OCI-LY1 (cell line): ENCODE results near the gene SLX4IP.
A peak's percentile ranks its signal among the peaks of the same experiment; 100 is the strongest.

Source experiments
- H2AFZ ChIP-seq: fragments of 200-600 bp; sonication (generic), shearing (Covaris generic); 2 replicates; pipeline ENCODE4 v1.6.0; 2014; ENCODE audit warnings: antibody characterized with exemption, mild to moderate bottlenecking, low read length
- H3F3A ChIP-seq: fragments of 200-600 bp; sonication (generic), shearing (Covaris generic); 2 replicates; pipeline ENCODE4 v1.6.0; 2014; ENCODE audit warnings: mild to moderate bottlenecking, antibody characterized with exemption, low read length, moderate library complexity; ENCODE audit not compliant: insufficient read depth
- H3K27ac ChIP-seq: fragments of 200-600 bp; sonication (generic); 2 replicates; pipeline ENCODE4 v1.5.1; 2014; ENCODE audit warnings: low read length, mixed run types, mild to moderate bottlenecking, low read depth; ENCODE audit not compliant: poor library complexity, severe bottlenecking
- H3K27me3 ChIP-seq: fragments of 200-600 bp; sonication (generic); 2 replicates; pipeline ENCODE4 v1.6.0; 2014; ENCODE audit warnings: antibody characterized with exemption, mild to moderate bottlenecking, low read length, moderate library complexity; ENCODE audit not compliant: insufficient read depth
- H3K36me3 ChIP-seq: fragments of 200-600 bp; sonication (generic); 2 replicates; pipeline ENCODE4 v1.6.1; 2014; ENCODE audit warnings: mild to moderate bottlenecking, antibody characterized with exemption, low read length, moderate library complexity, mixed read lengths; ENCODE audit not compliant: insufficient read depth
- H3K4me1 ChIP-seq: fragments of 200-600 bp; sonication (generic); 2 replicates; pipeline ENCODE4 v1.5.1; 2014; ENCODE audit warnings: mild to moderate bottlenecking, low read length, moderate library complexity; ENCODE audit not compliant: insufficient read depth, severe bottlenecking
- H3K4me2 ChIP-seq: fragments of 200-600 bp; sonication (generic), shearing (Covaris generic); 2 replicates; pipeline ENCODE4 v1.6.1; 2014; ENCODE audit warnings: low read length
- H3K4me3 ChIP-seq: fragments of 200-600 bp; sonication (generic); 2 replicates; pipeline ENCODE4 v1.5.1; 2014; ENCODE audit warnings: low read length, low read depth, mild to moderate bottlenecking, mixed read lengths; ENCODE audit not compliant: poor library complexity, severe bottlenecking
- H3K79me2 ChIP-seq: fragments of 200-600 bp; shearing (Covaris generic); 2 replicates; pipeline ENCODE4 v1.6.1; 2016; ENCODE audit warnings: mixed run types, low read length, mixed read lengths; ENCODE audit not compliant: insufficient read depth
- H3K9ac ChIP-seq: fragments of 200-600 bp; sonication (generic), shearing (Covaris generic); 2 replicates; pipeline ENCODE4 v1.6.1; 2014; ENCODE audit warnings: mild to moderate bottlenecking, low read length, mixed read lengths
- H3K9me2 ChIP-seq: fragments of 200-600 bp; sonication (generic), shearing (Covaris generic); 2 replicates; pipeline ENCODE4 v1.6.1; 2014; ENCODE audit warnings: low read depth, mild to moderate bottlenecking, low read length, mixed read lengths
- H3K9me3 ChIP-seq: fragments of 200-600 bp; shearing (Covaris generic); 2 replicates; pipeline ENCODE4 v1.6.1; 2014; ENCODE audit warnings: low read length, mixed read lengths
- H4K20me1 ChIP-seq: fragments of 200-600 bp; sonication (generic), shearing (Covaris generic); 2 replicates; pipeline ENCODE4 v1.6.0; 2016; ENCODE audit warnings: mild to moderate bottlenecking, low read length; ENCODE audit not compliant: insufficient read depth
- EZH2 ChIP-seq: fragments of 200-600 bp; sonication (generic), shearing (Covaris generic); IDR thresholded peaks from 2 replicates; pipeline ENCODE4 v1.8.0; 2017; ENCODE audit warnings: borderline replicate concordance, mixed run types, mild to moderate bottlenecking, antibody characterized with exemption, low read length, moderate library complexity, mixed read lengths
- TF ChIP-seq, protein P1 (sequence below): fragments of 200-600 bp; sonication (generic), shearing (Covaris generic); IDR thresholded peaks from 2 replicates; pipeline ENCODE4 v1.5.1; 2017; ENCODE audit warnings: mild to moderate bottlenecking, antibody characterized with exemption, low read length, moderate library complexity, mixed read lengths

Gene SLX4IP

DNA sequence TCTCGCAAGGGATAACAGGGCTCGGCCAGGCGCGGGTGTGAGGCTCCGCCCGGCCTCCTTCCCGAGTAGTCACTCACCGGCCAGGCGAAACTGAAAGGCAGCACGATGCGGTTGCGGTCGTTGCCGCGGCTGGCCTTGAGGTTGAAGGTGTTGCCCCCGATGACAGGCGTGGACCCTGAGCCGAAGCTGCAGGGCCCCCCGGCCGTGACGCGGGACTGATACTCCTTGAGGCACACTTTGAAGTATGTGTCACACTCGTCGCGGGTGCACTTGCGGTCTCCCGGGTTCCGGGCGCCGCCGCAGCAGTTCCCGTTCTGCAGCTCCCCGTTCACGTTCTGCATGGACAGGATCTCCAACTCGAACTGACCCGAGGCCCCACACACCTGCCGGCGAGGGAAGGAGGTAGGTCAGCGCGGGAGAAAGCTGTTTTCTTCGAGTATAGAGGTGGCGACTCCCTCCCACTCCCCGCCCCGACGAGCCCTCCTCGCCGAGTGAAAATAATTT, 237.6 kb downstream of the SLX4IP start:
- Histone ChIP-seq H3K36me3 (no peaks in the 10 kb centered on the region), H2AFZ (no peak overlapping the region), H3K9me3 (no peaks in the 10 kb centered on the region), H3K79me2 (no peaks in the 10 kb centered on the region), H3F3A (no peaks in the 10 kb centered on the region), H4K20me1 (no peaks in the 10 kb centered on the region), H3K27me3 (no peaks in the 10 kb centered on the region; the same call in 1 of the 2 replicates), H3K9ac (no peak overlapping the region), H3K9me2 (no peaks in the 10 kb centered on the region), H3K4me2 (peak overlapping the region; percentile 74), H3K4me1 (peaks cover 41% of the 10 kb centered on the region), H3K4me3 (peak overlapping the region; percentile 66), H3K27ac (no peak overlapping the region)
- TF ChIP-seq EZH2 = no peak
- TF ChIP-seq, protein P1, sequence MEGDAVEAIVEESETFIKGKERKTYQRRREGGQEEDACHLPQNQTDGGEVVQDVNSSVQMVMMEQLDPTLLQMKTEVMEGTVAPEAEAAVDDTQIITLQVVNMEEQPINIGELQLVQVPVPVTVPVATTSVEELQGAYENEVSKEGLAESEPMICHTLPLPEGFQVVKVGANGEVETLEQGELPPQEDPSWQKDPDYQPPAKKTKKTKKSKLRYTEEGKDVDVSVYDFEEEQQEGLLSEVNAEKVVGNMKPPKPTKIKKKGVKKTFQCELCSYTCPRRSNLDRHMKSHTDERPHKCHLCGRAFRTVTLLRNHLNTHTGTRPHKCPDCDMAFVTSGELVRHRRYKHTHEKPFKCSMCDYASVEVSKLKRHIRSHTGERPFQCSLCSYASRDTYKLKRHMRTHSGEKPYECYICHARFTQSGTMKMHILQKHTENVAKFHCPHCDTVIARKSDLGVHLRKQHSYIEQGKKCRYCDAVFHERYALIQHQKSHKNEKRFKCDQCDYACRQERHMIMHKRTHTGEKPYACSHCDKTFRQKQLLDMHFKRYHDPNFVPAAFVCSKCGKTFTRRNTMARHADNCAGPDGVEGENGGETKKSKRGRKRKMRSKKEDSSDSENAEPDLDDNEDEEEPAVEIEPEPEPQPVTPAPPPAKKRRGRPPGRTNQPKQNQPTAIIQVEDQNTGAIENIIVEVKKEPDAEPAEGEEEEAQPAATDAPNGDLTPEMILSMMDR = no peak

DNA sequence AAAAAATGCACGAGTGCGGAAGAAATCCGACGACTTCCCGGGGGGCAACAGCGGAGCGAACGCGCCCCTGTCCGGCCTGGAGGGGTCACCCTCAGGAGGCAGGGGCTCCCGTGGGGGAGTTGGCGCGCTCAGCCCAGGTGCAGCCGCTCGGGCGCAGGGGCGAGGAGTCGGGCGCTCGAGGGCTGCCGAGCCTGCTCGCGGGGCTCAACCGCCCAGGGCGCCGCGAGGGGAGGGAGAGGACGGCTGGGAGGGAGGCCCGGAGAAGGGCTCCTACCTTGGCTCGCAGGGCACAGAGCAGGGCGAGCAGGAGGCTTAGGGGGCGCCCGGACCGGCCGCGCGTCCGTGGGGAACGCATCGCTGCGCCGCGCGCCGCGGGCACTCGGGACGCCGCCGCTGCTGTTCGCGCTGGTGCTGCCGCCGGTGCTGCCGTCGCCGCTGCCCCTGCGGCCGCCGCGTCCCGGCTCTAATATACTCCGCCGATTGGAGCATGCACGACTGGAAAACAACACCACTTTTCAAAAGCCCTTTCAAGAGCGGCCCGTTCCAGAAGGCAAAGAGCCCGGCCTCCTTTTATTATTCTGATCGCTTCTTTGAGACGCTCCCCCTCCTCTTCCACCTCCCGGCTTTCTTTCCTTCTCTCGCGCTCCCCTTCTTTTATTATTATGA, 238.2 kb downstream of the SLX4IP start:
- Histone ChIP-seq H3K36me3 (no peaks in the 10 kb centered on the region), H3K4me1 (peaks cover 41% of the 10 kb centered on the region), H2AFZ (no peak overlapping the region; the same call in 1 of the 2 replicates), H3K9me2 (no peaks in the 10 kb centered on the region), H3K4me2 (peak overlapping the region; percentile 74), H3K27ac (no peak overlapping the region), H3K4me3 (peak overlapping the region; percentile 66), H3K27me3 (no peaks in the 10 kb centered on the region; the same call in 1 of the 2 replicates), H3K9ac (peak overlapping the region; percentile 19; the same call in 1 of the 2 replicates), H3K9me3 (no peaks in the 10 kb centered on the region), H3F3A (no peaks in the 10 kb centered on the region), H3K79me2 (no peaks in the 10 kb centered on the region), H4K20me1 (no peaks in the 10 kb centered on the region)
- TF ChIP-seq, protein P1 = no peak
- no peak for TF ChIP-seq EZH2

DNA sequence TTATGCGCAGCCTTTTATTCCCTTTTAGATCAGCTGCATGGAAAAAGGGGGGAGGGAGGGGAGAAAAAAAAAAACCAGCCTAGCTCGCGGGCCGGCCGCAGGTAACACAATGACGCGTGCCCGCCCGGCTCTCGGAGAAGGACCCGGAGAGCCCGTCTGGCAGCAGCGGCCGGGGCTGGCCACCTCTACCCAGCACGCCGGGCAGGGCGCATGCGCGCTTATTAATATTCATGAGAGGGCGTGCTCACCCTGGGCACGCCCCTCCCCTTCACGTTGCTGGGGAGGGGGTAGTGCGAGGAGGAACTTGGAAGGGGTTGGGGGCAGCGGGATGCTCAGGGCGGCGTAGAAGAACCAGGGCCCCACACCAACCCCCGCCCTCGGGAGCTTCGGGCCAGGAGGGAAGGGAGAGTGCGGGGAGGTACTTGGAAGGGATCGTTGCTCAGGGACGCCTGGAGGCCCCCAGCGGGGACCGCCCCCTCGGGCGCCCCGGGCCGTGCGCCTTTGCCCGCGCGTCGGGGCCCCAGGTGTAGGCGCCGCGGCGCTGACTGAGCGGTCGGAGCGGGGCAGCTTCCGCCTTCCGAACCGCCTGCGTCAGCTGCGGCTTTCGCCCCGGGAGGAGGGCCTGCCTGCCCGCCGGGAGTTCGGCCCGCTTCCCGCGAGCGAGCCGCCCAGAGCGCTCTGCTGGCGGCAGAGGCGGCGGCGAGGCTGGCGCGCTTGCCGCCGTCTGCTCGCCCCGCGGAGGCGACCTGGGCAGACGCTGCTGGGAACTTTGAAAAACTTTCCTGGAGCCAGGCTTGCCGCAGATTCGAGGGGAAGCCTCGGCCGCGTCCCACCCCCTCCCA, 239.0 kb downstream of the SLX4IP start, which contains the start of gene JAG1:
TSS of gene JAG1 (minus strand) at position 158 of the 842 bp plus-strand sequence. CDS start 469 bp downstream, outside the sequence.
- H4K20me1 ChIP-seq = no peaks in the 10 kb centered on the region
- H3K4me3 ChIP-seq = peak within 1 kb of the TSS; percentile 66
- no peaks in the 10 kb centered on the region for H3K36me3 ChIP-seq
- H3F3A ChIP-seq = no peaks in the 10 kb centered on the region
- no peak for TF ChIP-seq EZH2
- TF ChIP-seq, protein P1 = no peak
- H3K9me2 ChIP-seq = no peaks in the 10 kb centered on the region
- peaks cover 41% of the 10 kb centered on the region for H3K4me1 ChIP-seq
- H3K79me2 ChIP-seq = no peaks in the 10 kb centered on the region
- H3K27ac ChIP-seq = no peak within 1 kb of the TSS
- H2AFZ ChIP-seq = peak within 1 kb of the TSS; percentile 30; the same call in 1 of the 2 replicates
- no peaks in the 10 kb centered on the region; the same call in 1 of the 2 replicates for H3K27me3 ChIP-seq
- peak within 1 kb of the TSS; percentile 59 for H3K9ac ChIP-seq
- no peaks in the 10 kb centered on the region for H3K9me3 ChIP-seq
- peak within 1 kb of the TSS; percentile 74 for H3K4me2 ChIP-seq
